Uterus (tissue), 2 donors: Measurements from ENCODE around the gene DPH5.

Experiments used
- POLR2A ChIP-seq, 2 donors: fragments of 450-650 bp; IDR thresholded peaks; one replicate each; pipeline ENCODE4 v1.6.1; 2016; ENCODE audit warnings: antibody characterized with exemption in 2 of 2, mild to moderate bottlenecking in 1 of 2, moderate library complexity in 1 of 2
- TF ChIP-seq, protein P1 (sequence below), 4 experiments: fragments of 200-600 bp in 2 of 4; fragments of 450-650 bp in 2 of 4; sonication (generic) in 2 of 4; IDR thresholded peaks; one replicate each; pipeline ENCODE4 v1.5.1; 2016 to 2019; ENCODE audit warnings: antibody characterized with exemption in 4 of 4, mild to moderate bottlenecking in 2 of 4, moderate library complexity in 1 of 4

DNA sequence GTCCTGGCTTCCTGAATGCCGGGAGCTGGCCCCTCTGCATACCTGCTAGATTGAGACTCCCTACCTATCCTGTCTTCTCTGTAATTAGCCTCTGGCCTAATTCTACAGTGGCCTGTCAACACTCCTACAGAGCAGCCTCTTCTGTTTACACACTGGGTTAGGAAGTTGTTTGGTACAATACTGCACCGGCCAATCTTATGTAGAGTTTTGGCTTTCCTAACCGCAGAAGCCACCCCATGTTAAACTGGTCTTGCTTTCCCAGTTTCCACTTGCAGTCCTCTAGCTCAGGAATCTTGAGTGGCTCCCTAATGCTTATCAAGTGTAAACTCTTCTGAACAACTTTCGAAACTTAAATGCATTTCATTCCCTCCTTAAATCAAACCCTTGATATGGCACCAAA is 42.8 kb downstream of the DPH5 start:
- TF ChIP-seq, protein P1, sequence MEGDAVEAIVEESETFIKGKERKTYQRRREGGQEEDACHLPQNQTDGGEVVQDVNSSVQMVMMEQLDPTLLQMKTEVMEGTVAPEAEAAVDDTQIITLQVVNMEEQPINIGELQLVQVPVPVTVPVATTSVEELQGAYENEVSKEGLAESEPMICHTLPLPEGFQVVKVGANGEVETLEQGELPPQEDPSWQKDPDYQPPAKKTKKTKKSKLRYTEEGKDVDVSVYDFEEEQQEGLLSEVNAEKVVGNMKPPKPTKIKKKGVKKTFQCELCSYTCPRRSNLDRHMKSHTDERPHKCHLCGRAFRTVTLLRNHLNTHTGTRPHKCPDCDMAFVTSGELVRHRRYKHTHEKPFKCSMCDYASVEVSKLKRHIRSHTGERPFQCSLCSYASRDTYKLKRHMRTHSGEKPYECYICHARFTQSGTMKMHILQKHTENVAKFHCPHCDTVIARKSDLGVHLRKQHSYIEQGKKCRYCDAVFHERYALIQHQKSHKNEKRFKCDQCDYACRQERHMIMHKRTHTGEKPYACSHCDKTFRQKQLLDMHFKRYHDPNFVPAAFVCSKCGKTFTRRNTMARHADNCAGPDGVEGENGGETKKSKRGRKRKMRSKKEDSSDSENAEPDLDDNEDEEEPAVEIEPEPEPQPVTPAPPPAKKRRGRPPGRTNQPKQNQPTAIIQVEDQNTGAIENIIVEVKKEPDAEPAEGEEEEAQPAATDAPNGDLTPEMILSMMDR (IDR thresholded peaks at IDR 0.05), result no peak
- no peak for TF ChIP-seq POLR2A (IDR thresholded peaks at IDR 0.05)
